C4-2B (cell line): ENCODE results near the gene PZP.
"Not testable (repeated sequence)": the region's sequence is repeated elsewhere in the genome, so short reads cannot be mapped to it uniquely, and the experiment has no call there.

Experiments
- H3K27ac ChIP-seq: fragments of 450-650 bp; 2 replicates; pipeline ENCODE4 v1.5.1; 2017
- CTCF ChIP-seq: fragments of 450-650 bp; conservative IDR thresholded peaks from 2 replicates; pipeline ENCODE4 v1.5.1; 2017; ENCODE audit warnings: mild to moderate bottlenecking
- ZFX ChIP-seq: fragments of 450-650 bp; IDR thresholded peaks from 2 replicates; pipeline ENCODE4 v1.6.1; 2017

Gene PZP

GRCh38 chr12:9147461-9147860 lies 60.7 kb downstream of the PZP start:
- no peak overlapping the region for H3K27ac ChIP-seq
- TF ChIP-seq ZFX (no peak), CTCF (no peak)

GRCh38 chr12:9144730-9145106 lies 63.5 kb downstream of the PZP start:
- no peak overlapping the region for H3K27ac ChIP-seq
- TF ChIP-seq ZFX (no peak), CTCF (no peak)

- no peak for TF ChIP-seq CTCF
- no peak for TF ChIP-seq ZFX
- H3K27ac ChIP-seq = no peak overlapping the region
Measured at GRCh38 chr12:9143929-9144729, 64.1 kb downstream of the PZP start.

GRCh38 chr12:9143137-9143536 lies 65.1 kb downstream of the PZP start:
- TF ChIP-seq ZFX (no peak), CTCF (no peak)
- H3K27ac ChIP-seq = no peak overlapping the region

- H3K27ac ChIP-seq = not testable (repeated sequence)
Measured at GRCh38 chr12:9139588-9140290, 68.5 kb downstream of the PZP start.

GRCh38 chr12:9135903-9136310 lies 72.3 kb downstream of the PZP start:
- H3K27ac ChIP-seq = no peak overlapping the region
- TF ChIP-seq ZFX (no peak), CTCF (no peak)

- TF ChIP-seq ZFX = no peak
- TF ChIP-seq CTCF = peak; percentile 70
- H3K27ac ChIP-seq = no peak overlapping the region
Measured at GRCh38 chr12:9134981-9135628, 73.1 kb downstream of the PZP start.
